B cell (primary cell): ENCODE data around the gene ZCCHC10. TPM values are rescaled to one million over a fixed set of nuclear protein-coding genes. Genes with fewer than 3 reads are reported as not detected.

Experiments
- ATAC-seq: fragments of 200-7000 bp; cut with Tn5 transposase; one replicate; pipeline ENCODE4 v1.10.0; 2021; ENCODE audit warnings: low read depth, mild to moderate bottlenecking, moderate number of reproducible peaks, moderate library complexity
- CTCF ChIA-PET: fragments of 350-600 bp; sonication (Branson Sonifier 250); formaldehyde crosslinking; loops from one replicate; lab custom pipeline; 2021; ENCODE audit warnings: antibody characterized with exemption, inconsistent platforms; lab: Charles Lee
- POLR2A ChIA-PET: fragments of 350-600 bp; sonication (Branson Sonifier 250); formaldehyde crosslinking; loops from one replicate; lab custom pipeline; 2021; ENCODE audit warnings: antibody characterized with exemption; lab: Charles Lee
- DNase-seq: peaks from one replicate; pipeline ENCODE4 v3.0.0; 2013
- H2AFZ ChIP-seq: 2 replicates; pipeline ENCODE4 v1.6.1; 2012; ENCODE audit warnings: mild to moderate bottlenecking, low read depth, low read length; ENCODE audit not compliant: insufficient read depth, poor library complexity, severe bottlenecking
- H3K27ac ChIP-seq, 2 donors: 1 replicate in 1 of 2; 2 replicates in 1 of 2; pipeline ENCODE4 v1.5.1; 2012 to 2013; ENCODE audit warnings: low read length in 2 of 2, mild to moderate bottlenecking in 2 of 2, moderate library complexity in 1 of 2
- H3K27me3 ChIP-seq, 4 experiments: fragments of 200-600 bp in 1 of 4; sonication (generic) in 1 of 4; replicated peaks in 1 of 4; 1 replicate in 2 of 4; 2 replicates in 2 of 4; pipeline versions ENCODE4 v1.6.1 to v1.7.0; 2013 to 2016; ENCODE audit warnings: low read length in 3 of 4, mild to moderate bottlenecking in 2 of 4, mixed read lengths in 1 of 4, moderate library complexity in 1 of 4; ENCODE audit not compliant: insufficient read depth in 4 of 4, control insufficient read depth in 3 of 4; ENCODE audit errors: control extremely low read depth in 1 of 4
- H3K36me3 ChIP-seq, 2 experiments: replicated peaks in 1 of 2; 1 replicate in 1 of 2; 2 replicates in 1 of 2; pipeline versions ENCODE4 v1.6.1 to v1.7.1; 2013; ENCODE audit warnings: low read length in 1 of 2; ENCODE audit not compliant: insufficient read depth in 2 of 2, control insufficient read depth in 1 of 2; ENCODE audit errors: control extremely low read depth in 1 of 2, extremely low read depth in 1 of 2
- H3K4me1 ChIP-seq, 2 donors: fragments of 200-600 bp in 1 of 2; sonication (generic) in 1 of 2; 1 replicate in 1 of 2; 2 replicates in 1 of 2; pipeline versions ENCODE4 v1.5.1 to v1.6.1; 2013 to 2017; ENCODE audit warnings: low read length in 2 of 2; ENCODE audit not compliant: control insufficient read depth in 2 of 2, insufficient read depth in 2 of 2
- H3K4me2 ChIP-seq: replicated peaks from 2 replicates; pipeline ENCODE3; 2012; ENCODE audit warnings: mild to moderate bottlenecking, low read depth, low read length; ENCODE audit not compliant: poor library complexity, severe bottlenecking
- H3K4me3 ChIP-seq, 5 experiments: fragments of 200-600 bp in 1 of 5; sonication (generic) in 1 of 5; 1 replicate in 3 of 5; 2 replicates in 2 of 5; pipeline versions ENCODE4 v1.5.1 to v1.7.0; 2011 to 2016; ENCODE audit warnings: low read length in 4 of 5, mild to moderate bottlenecking in 4 of 5, low read depth in 2 of 5, control low read depth in 1 of 5, moderate library complexity in 1 of 5; ENCODE audit not compliant: insufficient read depth in 1 of 5; ENCODE audit errors: control extremely low read depth in 1 of 5, extremely low read depth in 1 of 5
- H3K79me2 ChIP-seq: fragments of 200-600 bp; sonication (generic); one replicate; pipeline ENCODE4 v1.6.0; 2016; ENCODE audit warnings: low read length; ENCODE audit not compliant: control insufficient read depth, insufficient read depth
- H3K9ac ChIP-seq: fragments of 200-600 bp; sonication (generic); 2 replicates; pipeline ENCODE4 v1.6.1; 2017; ENCODE audit warnings: mild to moderate bottlenecking, low read length, moderate library complexity
- H3K9me3 ChIP-seq, 3 donors: one replicate each; pipeline versions ENCODE4 v1.6.1 to v1.7.1; 2013; ENCODE audit warnings: low read length in 2 of 3; ENCODE audit not compliant: control insufficient read depth in 2 of 3, insufficient read depth in 1 of 3; ENCODE audit errors: control extremely low read depth in 1 of 3
- H4K20me1 ChIP-seq: 2 replicates; pipeline ENCODE4 v1.6.0; 2012; ENCODE audit warnings: mild to moderate bottlenecking, low read length; ENCODE audit not compliant: insufficient read depth, control insufficient read depth, poor library complexity, severe bottlenecking
- H3K27ac Mint-ChIP-seq: one replicate; pipeline ENCODE4 v1.8.0; 2021; ENCODE audit warnings: mixed read lengths
- H3K27me3 Mint-ChIP-seq: one replicate; pipeline ENCODE4 v1.8.0; 2021; ENCODE audit warnings: mixed read lengths
- H3K4me1 Mint-ChIP-seq: one replicate; pipeline ENCODE4 v1.8.0; 2021; ENCODE audit warnings: mixed read lengths
- H3K4me3 Mint-ChIP-seq: one replicate; pipeline ENCODE4 v1.8.0; 2021; ENCODE audit warnings: mixed read lengths
- H3K9me3 Mint-ChIP-seq: one replicate; pipeline ENCODE4 v1.8.0; 2022; ENCODE audit warnings: mixed read lengths; ENCODE audit not compliant: insufficient read depth
- EZH2 ChIP-seq: IDR thresholded peaks from 2 replicates; pipeline ENCODE4 v1.6.1; 2012; ENCODE audit warnings: borderline replicate concordance, low read depth, mild to moderate bottlenecking, moderate library complexity, low read length; ENCODE audit not compliant: insufficient read depth, poor library complexity, severe bottlenecking
- WGBS: methylation state at CpG from one replicate; pipeline ENCODE4 v1.1.5; 2013; ENCODE audit warnings: missing lambda C conversion rate; ENCODE audit not compliant: insufficient coverage; 5-methylcytosine and 5-hydroxymethylcytosine counted together
- intact Hi-C: fragments of 100-400 bp; cut with micrococcal nuclease; formaldehyde crosslinking; loops from one replicate; pipeline ENCODE4 v1.10.0; 2022
- polyA plus RNA-seq: library from polyadenylated mRNA; depleted of rRNA; stranded (reverse); fragments of >200 nt; gene quantifications from 2 replicates; pipeline ENCODE4 v1.2.3, GENCODE V29; 2012
- total RNA-seq, 2 donors: library from RNA; stranded (reverse); fragments of 120-200 nt in 1 of 2; gene quantifications; 1 replicate in 1 of 2; 2 replicates in 1 of 2; pipeline versions ENCODE4 v1.2.3 to v1.2.4, GENCODE V29; 2013 to 2022
- TF ChIP-seq, protein P1 (sequence below): fragments of 200-600 bp; IDR thresholded peaks from one replicate; pipeline ENCODE4 v1.8.0; 2022; ENCODE audit warnings: antibody characterized with exemption, mild to moderate bottlenecking

The ZCCHC10 gene
- total and polyA plus RNA-seq, 2 donors (not counting 1 experiment from before 2014, with no cell fraction given) = 16.5 to 34.0 TPM

DNA sequence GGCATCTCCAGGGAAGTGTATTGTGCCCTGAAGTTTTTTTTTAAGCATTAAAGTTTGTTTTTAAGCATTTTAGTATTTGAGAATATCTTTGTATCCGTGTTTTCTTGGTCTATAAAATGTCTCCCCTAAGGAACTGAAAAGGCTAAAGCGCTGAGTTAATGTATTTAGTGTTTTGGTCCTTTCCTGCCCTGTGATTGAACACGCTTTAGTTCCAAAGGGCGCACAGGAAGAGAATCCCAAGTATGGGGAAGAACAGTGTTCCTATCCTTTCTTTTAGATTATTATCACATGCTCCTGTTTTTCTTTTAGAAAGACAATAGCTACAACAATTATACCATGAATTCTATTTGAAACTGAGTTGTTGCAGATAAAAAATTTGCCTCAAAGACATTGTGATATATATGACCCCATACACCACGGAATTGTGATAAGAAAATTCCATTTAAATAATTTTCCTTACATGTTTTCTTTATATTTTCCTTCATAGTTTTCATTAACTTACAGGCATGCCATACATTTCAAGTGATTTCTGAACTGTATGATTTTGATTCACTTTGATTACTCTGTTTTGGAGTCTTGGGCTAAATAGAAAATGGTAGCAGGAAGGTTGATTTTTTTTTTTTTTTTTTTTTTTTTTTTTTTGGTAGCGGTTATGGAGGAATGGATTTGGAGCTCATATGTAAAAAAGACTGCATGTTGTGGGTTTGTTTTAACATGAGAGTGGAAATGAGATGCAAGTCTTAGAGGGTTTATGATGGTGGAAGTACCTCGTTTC, 28.5 kb upstream of the ZCCHC10 start:
- ChIA-PET CTCF (interaction anchor here (0.6 to 1.1 kb wide), 4 partner anchors 25 to 58 kb away, joined by 3 read pairs; no protein-coding TSS in a partner anchor), POLR2A (interaction anchor here (0.6 kb wide), 1 partner anchor 89 kb away, joined by 4 read pairs; no protein-coding TSS in a partner anchor)
- no peak overlapping the region for H3K4me3 ChIP-seq
- H3K79me2 ChIP-seq = peaks cover 75% of the 10 kb centered on the region
- peaks cover 60% of the 10 kb centered on the region for H4K20me1 ChIP-seq
- Mint-ChIP-seq H3K27me3 (no peaks in the 10 kb centered on the region), H3K4me1 (peaks cover 71% of the 10 kb centered on the region), H3K9me3 (no peaks in the 10 kb centered on the region), H3K4me3 (peak overlapping the region; percentile 51), H3K27ac (peak overlapping the region; percentile 28)
- H3K27me3 ChIP-seq = no peaks in the 10 kb centered on the region
- ATAC-seq (no peak), DNase-seq (no peak)
- WGBS = 100% methylated on average over 1 of the region's 7 CpGs
- no peak overlapping the region for H2AFZ ChIP-seq
- peaks cover 0 to 2% of the 10 kb centered on the region in 2 experiments for H3K36me3 ChIP-seq
- no peak overlapping the region for H3K9ac ChIP-seq
- peaks cover 40 to 42% of the 10 kb centered on the region in 2 donors for H3K4me1 ChIP-seq
- intact Hi-C loops = loop anchor here (5.0 kb wide), 2 partner anchors 38 to 498 kb away; partner anchors contain the start of gene RAD50
- H3K27ac ChIP-seq = peak overlapping the region in 1 of 2 donors; percentile 49
- H3K4me2 ChIP-seq = peak overlapping the region; percentile 20
- no peaks in the 10 kb centered on the region for H3K9me3 ChIP-seq
- TF ChIP-seq, protein P1, sequence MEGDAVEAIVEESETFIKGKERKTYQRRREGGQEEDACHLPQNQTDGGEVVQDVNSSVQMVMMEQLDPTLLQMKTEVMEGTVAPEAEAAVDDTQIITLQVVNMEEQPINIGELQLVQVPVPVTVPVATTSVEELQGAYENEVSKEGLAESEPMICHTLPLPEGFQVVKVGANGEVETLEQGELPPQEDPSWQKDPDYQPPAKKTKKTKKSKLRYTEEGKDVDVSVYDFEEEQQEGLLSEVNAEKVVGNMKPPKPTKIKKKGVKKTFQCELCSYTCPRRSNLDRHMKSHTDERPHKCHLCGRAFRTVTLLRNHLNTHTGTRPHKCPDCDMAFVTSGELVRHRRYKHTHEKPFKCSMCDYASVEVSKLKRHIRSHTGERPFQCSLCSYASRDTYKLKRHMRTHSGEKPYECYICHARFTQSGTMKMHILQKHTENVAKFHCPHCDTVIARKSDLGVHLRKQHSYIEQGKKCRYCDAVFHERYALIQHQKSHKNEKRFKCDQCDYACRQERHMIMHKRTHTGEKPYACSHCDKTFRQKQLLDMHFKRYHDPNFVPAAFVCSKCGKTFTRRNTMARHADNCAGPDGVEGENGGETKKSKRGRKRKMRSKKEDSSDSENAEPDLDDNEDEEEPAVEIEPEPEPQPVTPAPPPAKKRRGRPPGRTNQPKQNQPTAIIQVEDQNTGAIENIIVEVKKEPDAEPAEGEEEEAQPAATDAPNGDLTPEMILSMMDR = no peak
- no peak for TF ChIP-seq EZH2

DNA sequence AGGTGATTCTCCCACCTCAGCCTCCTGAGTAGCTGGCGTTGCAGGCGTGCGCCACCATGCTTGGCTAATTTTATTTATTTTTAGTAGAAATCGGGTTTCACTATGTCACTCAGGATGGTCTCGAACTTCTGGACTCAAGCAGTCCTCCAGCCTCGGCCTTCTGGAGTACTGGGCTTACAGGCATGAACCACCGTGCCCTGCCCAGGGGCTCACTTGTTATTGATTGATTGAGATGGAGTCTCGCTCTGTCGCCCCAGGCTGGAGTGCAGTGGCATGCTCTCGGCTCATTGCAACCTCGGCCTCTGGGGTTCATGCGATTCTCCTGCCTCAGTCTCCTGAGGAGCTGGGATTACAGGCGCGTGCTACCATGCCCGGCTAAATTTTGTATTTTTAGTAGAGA, 27.1 kb upstream of the ZCCHC10 start:
- no peaks in the 10 kb centered on the region for H3K9me3 ChIP-seq
- TF ChIP-seq, protein P1 = no peak
- TF ChIP-seq EZH2 = no peak
- H3K9me3 Mint-ChIP-seq = no peaks in the 10 kb centered on the region
- no peak for ATAC-seq
- H3K27me3 Mint-ChIP-seq = no peaks in the 10 kb centered on the region
- 93% methylated on average over 12 of the region's 15 CpGs for WGBS
- peak overlapping the region; percentile 65 for H3K4me3 Mint-ChIP-seq
- H3K27ac Mint-ChIP-seq = no peak overlapping the region
- no peak for DNase-seq
- POLR2A ChIA-PET = interaction anchor here (0.7 kb wide), 1 partner anchor 25 kb away, joined by 5 read pairs; no protein-coding TSS in a partner anchor
- peak overlapping the region in 3 of 5 experiments; percentile 89 to 93 (median 91) for H3K4me3 ChIP-seq
- H3K4me1 Mint-ChIP-seq = peaks cover 72% of the 10 kb centered on the region
- CTCF ChIA-PET = no interaction called here
- peak overlapping the region; percentile 88 for H3K9ac ChIP-seq
- peaks cover 0 to 2% of the 10 kb centered on the region in 2 experiments for H3K36me3 ChIP-seq
- H4K20me1 ChIP-seq = peaks cover 46% of the 10 kb centered on the region
- H2AFZ ChIP-seq = no peak overlapping the region
- intact Hi-C loops = loop anchor here (5.0 kb wide), 2 partner anchors 36 to 496 kb away; partner anchors contain the start of gene RAD50
- H3K27me3 ChIP-seq = no peaks in the 10 kb centered on the region
- peaks cover 40 to 42% of the 10 kb centered on the region in 2 donors for H3K4me1 ChIP-seq
- H3K27ac ChIP-seq = peak overlapping the region in 1 of 2 donors; percentile 99
- peak overlapping the region; percentile 92 for H3K4me2 ChIP-seq
- H3K79me2 ChIP-seq = peaks cover 70% of the 10 kb centered on the region
